HepG2 (cell line): Measurements from ENCODE around the gene SLC5A5.

Source experiments
- CREM ChIP-seq, 2 experiments: sonication (generic) in 1 of 2; formaldehyde crosslinking in 1 of 2; IDR thresholded peaks; 2 replicates each; pipeline versions ENCODE4 v1.4.0 to v1.6.1; 2016 to 2020; ENCODE audit warnings: antibody characterized with exemption in 1 of 2, mild to moderate bottlenecking in 1 of 2, missing genetic modification reagents in 1 of 2
- FOXJ3 ChIP-seq: sonication (generic); formaldehyde crosslinking; IDR thresholded peaks from 2 replicates; pipeline ENCODE4 v1.4.0; 2020; ENCODE audit warnings: missing genetic modification reagents, mild to moderate bottlenecking, borderline replicate concordance
- JUND ChIP-seq: sonication (generic); formaldehyde crosslinking; IDR thresholded peaks from 2 replicates; pipeline ENCODE4 v1.8.0; 2022; ENCODE audit warnings: mild to moderate bottlenecking, missing genetic modification reagents
- NR2F6 ChIP-seq, 2 experiments: IDR thresholded peaks; 2 replicates each; pipeline ENCODE4 v1.6.1; 2016; ENCODE audit warnings: antibody characterized with exemption in 1 of 2, mild to moderate bottlenecking in 1 of 2
- PCBP2 ChIP-seq: fragments of 200-400 bp; formaldehyde crosslinking; optimal IDR thresholded peaks from 2 replicates; pipeline ENCODE3; 2018; ENCODE audit warnings: low read length, low read depth; ENCODE audit not compliant: poor library complexity, severe bottlenecking
- TOE1 ChIP-seq: sonication (generic); formaldehyde crosslinking; IDR thresholded peaks from 2 replicates; pipeline ENCODE4 v1.4.0; 2020; ENCODE audit warnings: mild to moderate bottlenecking, missing genetic modification reagents
- ZNF232 ChIP-seq: sonication (generic); formaldehyde crosslinking; IDR thresholded peaks from 2 replicates; pipeline ENCODE4 v1.4.0; 2020; ENCODE audit warnings: missing genetic modification reagents, borderline replicate concordance
- ZNF24 ChIP-seq: fragments of 450-650 bp; IDR thresholded peaks from 2 replicates; pipeline ENCODE4 v1.6.1; 2017; ENCODE audit warnings: antibody characterized with exemption, mild to moderate bottlenecking
- TF ChIP-seq, protein P1 (sequence below): sonication (generic); formaldehyde crosslinking; IDR thresholded peaks from 2 replicates; pipeline ENCODE4 v1.5.0; 2020; ENCODE audit warnings: mild to moderate bottlenecking, missing genetic modification reagents, moderate library complexity
- TF ChIP-seq, protein P2 (sequence below): sonication (generic); formaldehyde crosslinking; conservative IDR thresholded peaks from 2 replicates; pipeline ENCODE4 v1.4.0; 2020; ENCODE audit warnings: missing genetic modification reagents

DNA sequence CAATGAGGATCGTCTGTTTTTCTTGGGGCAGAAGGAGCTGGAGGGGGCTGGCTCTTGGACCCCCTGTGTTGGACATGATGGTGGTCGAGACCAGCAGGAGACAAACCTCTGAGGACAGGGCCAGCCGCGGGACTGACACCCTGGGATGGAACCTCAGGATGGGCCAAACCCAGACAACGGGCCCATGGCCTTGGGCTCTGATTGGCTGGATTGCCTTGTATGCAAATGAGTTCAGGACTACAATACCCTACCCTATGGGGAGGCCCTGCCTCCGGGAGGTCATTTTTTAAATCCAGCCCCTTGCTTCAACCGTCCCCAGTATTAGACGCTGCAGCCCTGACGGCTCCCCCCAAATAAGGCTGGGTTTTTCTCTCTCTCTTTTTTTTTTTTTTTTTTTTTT is 22.0 kb downstream of the SLC5A5 start:
- TF ChIP-seq TOE1 (CRISPR knock-in tag) (no peak), PCBP2 (no peak), JUND (CRISPR knock-in tag) (no peak), ZNF232 (no peak), CREM (IDR thresholded peaks at IDR 0.05) (no peak), CREM (CRISPR knock-in tag; IDR thresholded peaks at IDR 0.05) (no peak), NR2F6 (IDR thresholded peaks at IDR 0.05) (no peak), NR2F6 (CRISPR knock-in tag; IDR thresholded peaks at IDR 0.05) (no peak), FOXJ3 (CRISPR knock-in tag) (no peak), ZNF24 (no peak)
- TF ChIP-seq, protein P1, sequence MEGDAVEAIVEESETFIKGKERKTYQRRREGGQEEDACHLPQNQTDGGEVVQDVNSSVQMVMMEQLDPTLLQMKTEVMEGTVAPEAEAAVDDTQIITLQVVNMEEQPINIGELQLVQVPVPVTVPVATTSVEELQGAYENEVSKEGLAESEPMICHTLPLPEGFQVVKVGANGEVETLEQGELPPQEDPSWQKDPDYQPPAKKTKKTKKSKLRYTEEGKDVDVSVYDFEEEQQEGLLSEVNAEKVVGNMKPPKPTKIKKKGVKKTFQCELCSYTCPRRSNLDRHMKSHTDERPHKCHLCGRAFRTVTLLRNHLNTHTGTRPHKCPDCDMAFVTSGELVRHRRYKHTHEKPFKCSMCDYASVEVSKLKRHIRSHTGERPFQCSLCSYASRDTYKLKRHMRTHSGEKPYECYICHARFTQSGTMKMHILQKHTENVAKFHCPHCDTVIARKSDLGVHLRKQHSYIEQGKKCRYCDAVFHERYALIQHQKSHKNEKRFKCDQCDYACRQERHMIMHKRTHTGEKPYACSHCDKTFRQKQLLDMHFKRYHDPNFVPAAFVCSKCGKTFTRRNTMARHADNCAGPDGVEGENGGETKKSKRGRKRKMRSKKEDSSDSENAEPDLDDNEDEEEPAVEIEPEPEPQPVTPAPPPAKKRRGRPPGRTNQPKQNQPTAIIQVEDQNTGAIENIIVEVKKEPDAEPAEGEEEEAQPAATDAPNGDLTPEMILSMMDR (CRISPR knock-in tag) = no peak
- TF ChIP-seq, protein P2, sequence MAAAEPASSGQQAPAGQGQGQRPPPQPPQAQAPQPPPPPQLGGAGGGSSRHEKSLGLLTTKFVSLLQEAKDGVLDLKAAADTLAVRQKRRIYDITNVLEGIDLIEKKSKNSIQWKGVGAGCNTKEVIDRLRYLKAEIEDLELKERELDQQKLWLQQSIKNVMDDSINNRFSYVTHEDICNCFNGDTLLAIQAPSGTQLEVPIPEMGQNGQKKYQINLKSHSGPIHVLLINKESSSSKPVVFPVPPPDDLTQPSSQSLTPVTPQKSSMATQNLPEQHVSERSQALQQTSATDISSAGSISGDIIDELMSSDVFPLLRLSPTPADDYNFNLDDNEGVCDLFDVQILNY (CRISPR knock-in tag) = no peak
